HL-60 (cell line): ENCODE measurements around the gene SOD3.

Experiments
- DNase-seq, 2 experiments: peaks; one replicate each; pipeline ENCODE4 v3.0.0-alpha.2; 2010 to 2020; ENCODE audit warnings: low read depth in 1 of 2, low spot score in 1 of 2
- H3K27ac ChIP-seq: fragments of 250-450 bp; sonication (Bioruptor Pico); replicated peaks from 2 replicates; pipeline ENCODE4 v1.5.1; 2020; ENCODE audit warnings: mild to moderate bottlenecking, moderate library complexity
- H3K27me3 ChIP-seq: fragments of 250-450 bp; sonication (Bioruptor Pico); 2 replicates; pipeline ENCODE4 v1.5.1; 2021; ENCODE audit warnings: mild to moderate bottlenecking, moderate library complexity; ENCODE audit not compliant: insufficient read depth, poor library complexity, severe bottlenecking
- H3K4me3 ChIP-seq: replicated peaks from 2 replicates; pipeline ENCODE4 v1.5.1; 2011; ENCODE audit warnings: mild to moderate bottlenecking, control low read depth, low read length; ENCODE audit not compliant: insufficient read depth
- CTCF ChIP-seq: IDR thresholded peaks from one replicate; pipeline ENCODE4 v1.5.1; 2011; ENCODE audit warnings: low read length, control low read depth, inconsistent platforms; ENCODE audit not compliant: insufficient read depth
- GABPA ChIP-seq: IDR thresholded peaks from 2 replicates; pipeline ENCODE4 v1.6.1; 2012; ENCODE audit warnings: low read depth
- POLR2AphosphoS5 ChIP-seq: IDR thresholded peaks from 2 replicates; pipeline ENCODE4 v1.6.1; 2012; ENCODE audit warnings: low read depth
- SPI1 ChIP-seq: IDR thresholded peaks from 2 replicates; pipeline ENCODE4 v1.6.1; 2012; ENCODE audit warnings: low read depth, mild to moderate bottlenecking, borderline replicate concordance
- TF ChIP-seq, protein P1 (sequence below): IDR thresholded peaks from 2 replicates; pipeline ENCODE4 v1.6.1; 2012; ENCODE audit warnings: low read depth; ENCODE audit not compliant: insufficient replicate concordance

Gene SOD3

GRCh38 chr4:24772952-24773351 lies 22.4 kb upstream of the SOD3 start:
- Histone ChIP-seq H3K27me3 (no peaks in the 10 kb centered on the region), H3K27ac (no peak overlapping the region), H3K4me3 (no peak overlapping the region)
- TF ChIP-seq, protein P1, sequence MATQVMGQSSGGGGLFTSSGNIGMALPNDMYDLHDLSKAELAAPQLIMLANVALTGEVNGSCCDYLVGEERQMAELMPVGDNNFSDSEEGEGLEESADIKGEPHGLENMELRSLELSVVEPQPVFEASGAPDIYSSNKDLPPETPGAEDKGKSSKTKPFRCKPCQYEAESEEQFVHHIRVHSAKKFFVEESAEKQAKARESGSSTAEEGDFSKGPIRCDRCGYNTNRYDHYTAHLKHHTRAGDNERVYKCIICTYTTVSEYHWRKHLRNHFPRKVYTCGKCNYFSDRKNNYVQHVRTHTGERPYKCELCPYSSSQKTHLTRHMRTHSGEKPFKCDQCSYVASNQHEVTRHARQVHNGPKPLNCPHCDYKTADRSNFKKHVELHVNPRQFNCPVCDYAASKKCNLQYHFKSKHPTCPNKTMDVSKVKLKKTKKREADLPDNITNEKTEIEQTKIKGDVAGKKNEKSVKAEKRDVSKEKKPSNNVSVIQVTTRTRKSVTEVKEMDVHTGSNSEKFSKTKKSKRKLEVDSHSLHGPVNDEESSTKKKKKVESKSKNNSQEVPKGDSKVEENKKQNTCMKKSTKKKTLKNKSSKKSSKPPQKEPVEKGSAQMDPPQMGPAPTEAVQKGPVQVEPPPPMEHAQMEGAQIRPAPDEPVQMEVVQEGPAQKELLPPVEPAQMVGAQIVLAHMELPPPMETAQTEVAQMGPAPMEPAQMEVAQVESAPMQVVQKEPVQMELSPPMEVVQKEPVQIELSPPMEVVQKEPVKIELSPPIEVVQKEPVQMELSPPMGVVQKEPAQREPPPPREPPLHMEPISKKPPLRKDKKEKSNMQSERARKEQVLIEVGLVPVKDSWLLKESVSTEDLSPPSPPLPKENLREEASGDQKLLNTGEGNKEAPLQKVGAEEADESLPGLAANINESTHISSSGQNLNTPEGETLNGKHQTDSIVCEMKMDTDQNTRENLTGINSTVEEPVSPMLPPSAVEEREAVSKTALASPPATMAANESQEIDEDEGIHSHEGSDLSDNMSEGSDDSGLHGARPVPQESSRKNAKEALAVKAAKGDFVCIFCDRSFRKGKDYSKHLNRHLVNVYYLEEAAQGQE = no peak
- TF ChIP-seq GABPA (no peak), SPI1 (no peak), POLR2AphosphoS5 (no peak), CTCF (no peak)
- no peak for DNase-seq

GRCh38 chr4:24774452-24774851 lies 20.9 kb upstream of the SOD3 start:
- Histone ChIP-seq H3K27me3 (no peaks in the 10 kb centered on the region), H3K27ac (no peak overlapping the region), H3K4me3 (no peak overlapping the region)
- TF ChIP-seq SPI1 (no peak), POLR2AphosphoS5 (no peak), CTCF (no peak), GABPA (no peak)
- TF ChIP-seq, protein P1 = no peak
- DNase-seq = no peak

DNA sequence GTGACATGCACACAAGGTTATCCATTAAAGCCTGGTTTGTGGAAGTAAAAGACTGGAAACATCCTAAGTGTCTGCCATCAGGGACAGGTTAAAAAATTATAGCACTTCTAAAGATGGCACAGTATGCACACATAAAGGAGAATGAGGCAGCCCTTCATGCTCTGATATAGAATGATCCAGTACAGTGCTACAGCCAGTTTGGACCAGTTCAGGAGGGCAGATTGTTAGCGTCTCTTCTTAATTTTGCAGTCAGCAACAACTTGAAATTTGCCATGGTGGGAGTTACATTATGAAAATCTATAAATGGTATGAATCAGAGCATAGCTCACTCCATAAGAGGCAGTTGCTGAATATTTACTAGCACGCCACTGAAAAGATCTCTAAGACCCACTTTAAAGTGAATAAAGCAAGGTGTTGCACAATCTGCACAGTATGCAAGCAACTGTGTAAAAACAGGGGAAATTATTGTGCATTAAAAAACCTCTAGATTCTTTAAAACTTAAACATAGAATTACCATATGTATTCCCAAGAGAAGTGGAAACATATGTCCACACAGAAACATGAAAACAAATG lies 20.3 kb upstream of the SOD3 start:
- H3K27me3 ChIP-seq = no peaks in the 10 kb centered on the region
- TF ChIP-seq, protein P1 = no peak
- TF ChIP-seq POLR2AphosphoS5 (no peak), SPI1 (no peak), CTCF (no peak), GABPA (no peak)
- no peak overlapping the region for H3K4me3 ChIP-seq
- no peak for DNase-seq
- H3K27ac ChIP-seq = no peak overlapping the region
